Lung (tissue), 12 donors: Measurements from ENCODE around the gene QRFP. TPM values are rescaled to one million over a fixed set of nuclear protein-coding genes. Genes with fewer than 3 reads are reported as not detected.

Experiments used
- ATAC-seq: fragments of 200-7000 bp; cut with Tn5 transposase; one replicate; pipeline ENCODE4 v1.9.1; 2020; ENCODE audit warnings: moderate number of reproducible peaks; ENCODE audit not compliant: insufficient read depth, low FRiP score
- DNase-seq, 3 donors: peaks; one replicate each; pipeline ENCODE4 v3.0.0-alpha.2; 2013 to 2017
- H3K27ac ChIP-seq, 2 donors: one replicate each; pipeline ENCODE4 v1.5.1; 2013; ENCODE audit warnings: mild to moderate bottlenecking in 2 of 2, moderate library complexity in 2 of 2, control low read depth in 1 of 2, inconsistent platforms in 1 of 2, low read depth in 1 of 2, low read length in 1 of 2
- H3K27me3 ChIP-seq, 3 donors: one replicate each; pipeline ENCODE4 v1.5.1; 2013; ENCODE audit warnings: low read length in 2 of 3; ENCODE audit not compliant: control insufficient read depth in 3 of 3, insufficient read depth in 3 of 3
- H3K36me3 ChIP-seq, 4 donors: one replicate each; pipeline ENCODE4 v1.5.1; 2013; ENCODE audit warnings: low read length in 4 of 4, mild to moderate bottlenecking in 1 of 4, moderate library complexity in 1 of 4; ENCODE audit not compliant: control insufficient read depth in 4 of 4, insufficient read depth in 4 of 4
- H3K4me1 ChIP-seq, 5 donors: one replicate each; pipeline ENCODE4 v1.5.1; 2013; ENCODE audit warnings: low read length in 5 of 5, mild to moderate bottlenecking in 2 of 5, moderate library complexity in 1 of 5; ENCODE audit not compliant: control insufficient read depth in 5 of 5, insufficient read depth in 5 of 5
- H3K4me3 ChIP-seq: one replicate; pipeline ENCODE4 v1.5.1; 2013; ENCODE audit warnings: mild to moderate bottlenecking, control low read depth, moderate library complexity
- H3K9ac ChIP-seq, 2 donors: one replicate each; pipeline ENCODE4 v1.5.1; 2013; ENCODE audit warnings: low read length in 2 of 2, control low read depth in 1 of 2; ENCODE audit not compliant: insufficient read depth in 1 of 2
- H3K9me3 ChIP-seq, 4 donors: one replicate each; pipeline ENCODE4 v1.5.1; 2013; ENCODE audit warnings: low read length in 3 of 4, mild to moderate bottlenecking in 1 of 4, moderate library complexity in 1 of 4; ENCODE audit not compliant: control insufficient read depth in 4 of 4, insufficient read depth in 3 of 4
- CTCF ChIP-seq: IDR thresholded peaks from 2 replicates; pipeline ENCODE4 v1.5.1; 2012; ENCODE audit warnings: mild to moderate bottlenecking; ENCODE audit errors: control extremely low read depth, extremely low read depth
- WGBS, 2 donors: extraction: QIAGEN DNeasy Blood & Tissue Kit; methylation state at CpG; one replicate each; pipeline ENCODE4 v1.1.7; 2013; 5-methylcytosine and 5-hydroxymethylcytosine counted together
- polyA plus RNA-seq, 2 donors: library from polyadenylated mRNA; stranded (reverse); fragments of 200-250 nt; gene quantifications; one replicate each; pipeline ENCODE4 v1.2.1, GENCODE V29; 2013
- total RNA-seq, 2 donors: library from RNA; depleted of rRNA in 1 of 2; stranded (reverse); fragments of >200 nt in 1 of 2; gene quantifications; one replicate each; pipeline ENCODE4 v1.2.1, GENCODE V29; 2014 to 2021
- donor health status: control.
- donor health status: control.
- donor health status: Bipolar disorder and iron deficiency.
- donor health status: healthy.
- donor health status: DM: yes; HTN: yes; CAD: no.

Gene QRFP
- total and polyA plus RNA-seq, 4 donors = 0.13 to 0.16 TPM; not detected in 2

DNA sequence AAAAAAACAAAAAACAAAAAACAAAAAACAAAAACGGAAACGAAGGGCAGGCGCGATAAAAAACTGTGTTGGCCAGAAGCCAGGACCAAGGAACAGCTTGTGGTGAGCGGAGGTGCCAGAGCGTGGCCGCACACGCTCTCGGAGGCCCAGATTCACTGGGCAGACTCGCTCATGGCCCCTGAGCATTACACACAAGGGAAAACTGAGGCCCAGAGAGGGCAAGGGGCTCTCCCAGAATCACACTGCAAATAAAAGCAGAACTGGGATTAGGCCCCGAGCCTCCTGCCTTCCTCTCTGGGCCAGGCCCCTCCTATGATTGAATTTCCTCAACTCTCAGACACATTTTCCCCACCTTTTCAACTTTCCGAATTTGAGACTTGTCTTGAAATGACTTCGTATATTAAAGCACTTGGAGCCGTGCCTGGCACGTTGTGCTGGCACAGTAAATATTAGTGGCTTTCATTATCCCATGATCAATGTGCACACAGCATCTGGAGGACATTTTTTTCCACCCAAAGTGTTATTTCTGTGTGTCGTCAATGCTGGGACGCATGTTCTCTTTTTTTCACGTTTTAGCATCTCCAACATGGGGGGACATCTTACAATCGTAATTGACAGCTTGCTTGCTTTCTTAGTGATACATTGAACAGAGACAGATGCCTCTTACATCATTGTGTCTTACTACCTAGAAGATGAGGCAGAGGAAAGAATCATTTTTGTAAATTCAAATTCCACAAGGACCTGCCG is 35.1 kb upstream of the QRFP start:
- Histone ChIP-seq H3K36me3 (no peaks in the 10 kb centered on the region), H3K27ac (no peak overlapping the region), H3K9me3 (no peaks in the 10 kb centered on the region), H3K4me1 (peaks cover 0 to 55% (median 2%) of the 10 kb centered on the region in 5 donors), H3K27me3 (peaks cover 0 to 7% (median 0%) of the 10 kb centered on the region in 3 donors), H3K9ac (no peak overlapping the region), H3K4me3 (no peak overlapping the region)
- 64 to 74% methylated on average over 20 of the region's 20 CpGs for WGBS, 2 donors
- peak; percentile 54 to 67 (median 59) for DNase-seq
- no peak for TF ChIP-seq CTCF
- no peak for ATAC-seq

DNA sequence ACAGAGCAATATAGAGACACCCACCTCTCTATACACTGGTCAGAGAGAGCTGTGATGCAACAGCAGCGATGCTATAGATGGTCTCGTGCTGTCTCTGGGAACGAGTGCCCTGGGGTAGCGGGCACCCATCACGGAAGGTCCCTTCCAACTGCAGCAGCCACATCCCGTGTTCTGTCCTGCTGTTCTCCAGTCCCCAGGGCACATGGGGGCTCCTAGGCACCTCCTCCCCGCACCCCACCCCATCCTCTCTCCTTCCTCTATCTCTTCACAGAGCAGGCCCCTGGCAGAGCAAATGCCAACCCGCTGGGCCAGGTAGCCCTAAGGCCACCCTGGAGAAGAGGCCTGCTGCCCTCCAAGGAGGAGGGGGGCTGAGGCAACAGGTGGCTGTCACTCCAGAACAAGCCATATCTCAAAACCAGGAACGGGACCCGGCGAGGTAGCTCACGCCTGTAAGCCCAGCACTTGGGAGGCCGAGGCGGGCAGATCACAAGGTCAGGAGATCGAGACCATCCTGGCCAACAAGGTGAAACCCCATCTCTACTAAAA is 34.3 kb upstream of the QRFP start:
- Histone ChIP-seq H3K4me1 (peaks cover 0 to 48% (median 2%) of the 10 kb centered on the region in 5 donors), H3K9me3 (peaks cover 0 to 2% (median 0%) of the 10 kb centered on the region in 4 donors), H3K27ac (no peak overlapping the region), H3K36me3 (no peaks in the 10 kb centered on the region), H3K9ac (no peak overlapping the region), H3K4me3 (no peak overlapping the region), H3K27me3 (peaks cover 0 to 8% (median 0%) of the 10 kb centered on the region in 3 donors)
- no peak for TF ChIP-seq CTCF
- WGBS, 2 donors = 87 to 91% methylated on average over 15 of the region's 15 CpGs
- ATAC-seq (no peak), DNase-seq (no peak)

DNA sequence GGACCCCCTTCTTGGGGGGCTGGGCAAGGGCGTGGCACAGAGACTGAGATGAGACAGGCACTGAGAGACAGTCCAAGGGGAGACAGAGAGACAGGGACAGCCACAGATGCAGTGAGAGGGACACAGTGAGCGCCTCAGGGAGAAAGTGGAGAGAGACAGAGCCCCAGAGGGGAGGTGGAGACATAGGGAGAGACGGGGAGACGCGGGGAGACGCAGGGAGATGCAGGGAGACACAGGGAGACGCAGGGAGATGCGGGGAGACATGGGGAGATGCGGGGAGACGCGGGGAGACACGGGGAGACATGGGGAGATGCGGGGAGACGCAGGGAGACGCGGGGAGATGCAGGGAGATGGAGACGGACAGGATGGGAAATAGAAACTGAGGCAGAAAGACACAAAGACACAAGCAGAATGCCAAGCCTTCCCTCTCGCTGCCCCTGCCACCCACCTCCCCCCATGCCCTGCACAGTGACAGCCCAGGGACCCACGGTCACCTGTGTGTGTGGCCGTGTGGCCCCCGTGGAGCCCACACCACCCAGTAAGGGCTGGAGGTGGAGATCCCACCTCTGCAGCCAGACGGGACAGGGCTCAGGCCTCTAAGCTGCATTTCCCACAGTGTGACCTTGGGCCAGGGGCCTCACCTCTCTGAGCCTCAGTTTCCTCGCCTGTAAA is 33.7 kb upstream of the QRFP start:
- DNase-seq (no peak), ATAC-seq (no peak)
- Histone ChIP-seq H3K9me3 (peaks cover 0 to 2% (median 0%) of the 10 kb centered on the region in 4 donors), H3K36me3 (no peaks in the 10 kb centered on the region), H3K27ac (no peak overlapping the region), H3K4me3 (no peak overlapping the region), H3K9ac (no peak overlapping the region), H3K27me3 (peaks cover 0 to 9% (median 0%) of the 10 kb centered on the region in 3 donors), H3K4me1 (peaks cover 0 to 42% (median under 1%) of the 10 kb centered on the region in 5 donors)
- WGBS, 2 donors = 87 to 92% methylated on average over 22 to 23 of the region's 23 CpGs
- no peak for TF ChIP-seq CTCF
